Trophoblast cell (in vitro differentiated cells and primary cell): ENCODE measurements around the gene SPATC1L.

ENCODE experiments used
- DNase-seq, 2 donors: peaks; one replicate each; pipeline ENCODE4 v3.0.0-alpha.2; 2016
- H2AFZ ChIP-seq: 2 replicates; pipeline ENCODE4 v1.6.1; 2013; ENCODE audit warnings: low read length, moderate library complexity, mild to moderate bottlenecking; ENCODE audit not compliant: insufficient read depth, poor library complexity
- H2AK5ac ChIP-seq: 2 replicates; pipeline ENCODE4 v1.6.1; 2013; ENCODE audit warnings: mild to moderate bottlenecking, low read length
- H2BK120ac ChIP-seq: 2 replicates; pipeline ENCODE4 v1.6.1; 2013; ENCODE audit warnings: low read length, mild to moderate bottlenecking, moderate library complexity; ENCODE audit not compliant: insufficient read depth, poor library complexity
- H2BK12ac ChIP-seq: 2 replicates; pipeline ENCODE4 v1.6.1; 2013; ENCODE audit warnings: mild to moderate bottlenecking, low read length, moderate library complexity
- H2BK5ac ChIP-seq: 2 replicates; pipeline ENCODE4 v1.6.1; 2013; ENCODE audit warnings: low read length, low read depth, moderate library complexity, mild to moderate bottlenecking; ENCODE audit not compliant: poor library complexity
- H3K14ac ChIP-seq: 2 replicates; pipeline ENCODE4 v1.6.1; 2013; ENCODE audit warnings: mild to moderate bottlenecking, low read length
- H3K18ac ChIP-seq: 2 replicates; pipeline ENCODE4 v1.6.1; 2013; ENCODE audit warnings: mild to moderate bottlenecking, low read length
- H3K23ac ChIP-seq: 2 replicates; pipeline ENCODE4 v1.6.1; 2013; ENCODE audit warnings: low read length
- H3K27ac ChIP-seq: 2 replicates; pipeline ENCODE4 v1.5.1; 2013; ENCODE audit warnings: low read depth, mild to moderate bottlenecking, inconsistent platforms, low read length, moderate library complexity
- H3K27me3 ChIP-seq: 2 replicates; pipeline ENCODE4 v1.6.1; 2013; ENCODE audit warnings: inconsistent platforms, mild to moderate bottlenecking, low read length, moderate library complexity; ENCODE audit not compliant: insufficient read depth
- H3K36me3 ChIP-seq, 2 experiments: 1 replicate in 1 of 2; 2 replicates in 1 of 2; pipeline ENCODE4 v1.6.1; 2013; ENCODE audit warnings: low read length in 2 of 2, mild to moderate bottlenecking in 2 of 2, moderate library complexity in 1 of 2; ENCODE audit not compliant: insufficient read depth in 2 of 2, control insufficient read depth in 1 of 2
- H3K4ac ChIP-seq: 2 replicates; pipeline ENCODE4 v1.6.1; 2013; ENCODE audit warnings: low read depth, mild to moderate bottlenecking, low read length, moderate library complexity
- H3K4me1 ChIP-seq, 2 experiments: 1 replicate in 1 of 2; 2 replicates in 1 of 2; pipeline ENCODE4 v1.6.1; 2013; ENCODE audit warnings: low read length in 2 of 2, mild to moderate bottlenecking in 2 of 2, moderate library complexity in 1 of 2; ENCODE audit not compliant: insufficient read depth in 2 of 2, control insufficient read depth in 1 of 2
- H3K4me2 ChIP-seq: 2 replicates; pipeline ENCODE4 v1.6.1; 2013; ENCODE audit warnings: inconsistent platforms, mild to moderate bottlenecking, low read length, moderate library complexity
- H3K4me3 ChIP-seq: 2 replicates; pipeline ENCODE4 v1.5.1; 2013; ENCODE audit warnings: mild to moderate bottlenecking, low read depth, low read length, inconsistent platforms
- H3K79me1 ChIP-seq: one replicate; pipeline ENCODE4 v1.6.1; 2013; ENCODE audit warnings: low read length
- H3K79me2 ChIP-seq: 2 replicates; pipeline ENCODE4 v1.6.1; 2013; ENCODE audit warnings: low read length, mild to moderate bottlenecking; ENCODE audit not compliant: control insufficient read depth, insufficient read depth, poor library complexity
- H3K9ac ChIP-seq: 2 replicates; pipeline ENCODE4 v1.6.1; 2013; ENCODE audit warnings: mild to moderate bottlenecking, low read length
- H3K9me3 ChIP-seq: 2 replicates; pipeline ENCODE4 v1.6.1; 2013; ENCODE audit warnings: low read depth, mild to moderate bottlenecking, control low read depth, inconsistent platforms, low read length; ENCODE audit not compliant: insufficient read depth
- H4K12ac ChIP-seq: 2 replicates; pipeline ENCODE4 v1.6.1; 2013; ENCODE audit warnings: low read depth, mild to moderate bottlenecking, low read length, moderate library complexity
- H4K8ac ChIP-seq: 2 replicates; pipeline ENCODE4 v1.6.1; 2013; ENCODE audit warnings: low read depth, mild to moderate bottlenecking, low read length, moderate library complexity
- H4K91ac ChIP-seq: one replicate; pipeline ENCODE4 v1.6.1; 2013; ENCODE audit warnings: low read depth, mild to moderate bottlenecking, low read length, moderate library complexity
- WGBS: extraction: QIAGEN DNeasy Blood & Tissue Kit; methylation state at CpG from one replicate; pipeline ENCODE4 v1.1.7; 2013; ENCODE audit warnings: missing lambda C conversion rate; ENCODE audit not compliant: insufficient read length, insufficient coverage; ENCODE audit errors: extremely low coverage; 5-methylcytosine and 5-hydroxymethylcytosine counted together

Gene SPATC1L

DNA sequence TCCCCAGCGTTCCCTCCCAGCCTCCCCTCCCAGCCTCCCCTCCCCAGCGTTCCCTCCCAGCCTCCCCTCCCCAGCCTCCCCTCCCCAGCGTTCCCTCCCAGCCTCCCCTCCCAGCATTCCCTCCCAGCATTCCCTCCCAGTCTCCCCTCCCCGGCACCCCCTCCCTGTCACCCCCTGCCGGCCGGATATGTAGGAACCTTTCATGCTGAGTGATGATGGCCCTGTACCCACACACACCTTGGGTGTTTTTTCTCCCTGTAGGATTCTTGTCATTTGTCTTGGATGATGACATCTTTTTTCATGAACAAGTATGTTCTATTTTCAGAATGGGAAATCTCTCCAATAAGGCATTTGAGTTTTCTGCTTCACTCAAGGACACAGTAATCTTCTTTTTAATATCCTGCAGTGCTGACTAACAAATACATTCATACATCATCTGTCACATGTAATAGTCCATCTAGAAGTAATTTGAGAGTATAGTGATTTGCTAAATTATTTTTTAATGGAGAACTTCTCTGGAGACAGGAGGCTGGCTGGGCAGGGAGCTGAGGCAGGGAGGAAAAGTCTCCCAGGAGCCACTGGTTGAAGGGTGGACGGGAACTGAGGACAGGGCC lies 48.4 kb downstream of the SPATC1L start:
- H3K4me2 ChIP-seq: no peak overlapping the region
- peaks cover 7% of the 10 kb centered on the region for H3K9me3 ChIP-seq
- H4K12ac ChIP-seq: no peak overlapping the region
- no peaks in the 10 kb centered on the region for H3K27me3 ChIP-seq
- no peak overlapping the region for H3K18ac ChIP-seq
- no peak overlapping the region for H3K4ac ChIP-seq
- H2BK12ac ChIP-seq: no peak overlapping the region
- no peak overlapping the region for H3K4me3 ChIP-seq
- no peak overlapping the region for H2AFZ ChIP-seq
- H3K9ac ChIP-seq: no peak overlapping the region
- no CpG with 5 or more reads among the region's 7 CpGs for WGBS
- H2AK5ac ChIP-seq: no peak overlapping the region
- H3K27ac ChIP-seq: no peak overlapping the region
- no peak overlapping the region for H3K23ac ChIP-seq
- H4K8ac ChIP-seq: no peak overlapping the region
- no peaks in the 10 kb centered on the region for H3K4me1 ChIP-seq
- no peaks in the 10 kb centered on the region for H3K79me1 ChIP-seq
- no peak overlapping the region for H4K91ac ChIP-seq
- no peaks in the 10 kb centered on the region for H3K36me3 ChIP-seq
- H2BK120ac ChIP-seq: no peak overlapping the region
- no peak overlapping the region for H2BK5ac ChIP-seq
- no peak for DNase-seq
- H3K79me2 ChIP-seq: no peaks in the 10 kb centered on the region
- H3K14ac ChIP-seq: no peak overlapping the region

DNA sequence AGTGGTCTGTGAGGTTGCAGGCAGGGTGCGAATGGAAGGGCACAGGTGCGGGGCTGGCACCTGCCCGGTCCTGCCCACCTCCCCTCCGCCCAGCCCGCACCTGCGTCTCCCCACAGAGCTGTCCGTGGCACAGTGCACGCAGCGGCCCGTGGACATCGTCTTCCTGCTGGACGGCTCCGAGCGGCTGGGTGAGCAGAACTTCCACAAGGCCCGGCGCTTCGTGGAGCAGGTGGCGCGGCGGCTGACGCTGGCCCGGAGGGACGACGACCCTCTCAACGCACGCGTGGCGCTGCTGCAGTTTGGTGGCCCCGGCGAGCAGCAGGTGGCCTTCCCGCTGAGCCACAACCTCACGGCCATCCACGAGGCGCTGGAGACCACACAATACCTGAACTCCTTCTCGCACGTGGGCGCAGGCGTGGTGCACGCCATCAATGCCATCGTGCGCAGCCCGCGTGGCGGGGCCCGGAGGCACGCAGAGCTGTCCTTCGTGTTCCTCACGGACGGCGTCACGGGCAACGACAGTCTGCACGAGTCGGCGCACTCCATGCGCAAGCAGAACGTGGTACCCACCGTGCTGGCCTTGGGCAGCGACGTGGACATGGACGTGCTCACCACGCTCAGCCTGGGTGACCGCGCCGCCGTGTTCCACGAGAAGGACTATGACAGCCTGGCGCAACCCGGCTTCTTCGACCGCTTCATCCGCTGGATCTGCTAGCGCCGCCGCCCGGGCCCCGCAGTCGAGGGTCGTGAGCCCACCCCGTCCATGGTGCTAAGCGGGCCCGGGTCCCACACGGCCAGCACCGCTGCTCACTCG lies 52.2 kb downstream of the SPATC1L start:
- Histone ChIP-seq H2BK5ac (no peak overlapping the region), H3K23ac (no peak overlapping the region), H3K27ac (no peak overlapping the region), H4K8ac (no peak overlapping the region), H3K79me1 (no peaks in the 10 kb centered on the region), H2AK5ac (no peak overlapping the region), H4K91ac (no peak overlapping the region), H3K4me3 (no peak overlapping the region), H3K18ac (no peak overlapping the region), H3K4me1 (peaks cover 0 to 2% of the 10 kb centered on the region in 2 experiments), H4K12ac (no peak overlapping the region), H3K79me2 (no peaks in the 10 kb centered on the region), H3K9me3 (peaks cover 8% of the 10 kb centered on the region), H3K36me3 (peaks cover 4 to 8% of the 10 kb centered on the region in 2 experiments), H3K27me3 (no peaks in the 10 kb centered on the region), H3K4ac (no peak overlapping the region), H3K4me2 (no peak overlapping the region), H3K14ac (no peak overlapping the region), H3K9ac (no peak overlapping the region), H2BK120ac (no peak overlapping the region), H2AFZ (no peak overlapping the region), H2BK12ac (no peak overlapping the region)
- WGBS: no CpG with 5 or more reads among the region's 85 CpGs
- DNase-seq: no peak

DNA sequence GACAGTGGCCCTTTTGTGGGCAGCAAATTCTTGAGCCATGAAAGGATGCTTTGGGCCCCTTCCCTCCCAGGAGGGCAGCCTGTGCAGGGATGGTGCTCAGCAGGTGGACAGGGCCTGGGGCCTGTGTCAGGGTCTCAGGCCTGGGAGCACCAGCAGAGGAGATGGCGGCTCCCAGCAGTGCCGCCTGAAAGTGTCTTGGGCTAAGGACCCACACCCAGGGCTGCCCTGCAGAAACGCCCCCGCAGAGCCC lies 52.7 kb downstream of the SPATC1L start:
- H3K79me2 ChIP-seq: no peaks in the 10 kb centered on the region
- peaks cover 6 to 8% of the 10 kb centered on the region in 2 experiments for H3K36me3 ChIP-seq
- WGBS: no CpG with 5 or more reads among the region's 4 CpGs
- H4K91ac ChIP-seq: no peak overlapping the region
- H3K18ac ChIP-seq: no peak overlapping the region
- H3K4me2 ChIP-seq: no peak overlapping the region
- no peak overlapping the region for H2AFZ ChIP-seq
- no peak overlapping the region for H2BK12ac ChIP-seq
- H4K12ac ChIP-seq: no peak overlapping the region
- H2AK5ac ChIP-seq: no peak overlapping the region
- no peak overlapping the region for H4K8ac ChIP-seq
- H3K4me3 ChIP-seq: no peak overlapping the region
- DNase-seq: no peak
- H3K27ac ChIP-seq: no peak overlapping the region
- no peak overlapping the region for H3K4ac ChIP-seq
- H3K79me1 ChIP-seq: no peaks in the 10 kb centered on the region
- H3K27me3 ChIP-seq: no peaks in the 10 kb centered on the region
- H2BK5ac ChIP-seq: no peak overlapping the region
- H3K9ac ChIP-seq: no peak overlapping the region
- peaks cover 0 to 2% of the 10 kb centered on the region in 2 experiments for H3K4me1 ChIP-seq
- peaks cover 7% of the 10 kb centered on the region for H3K9me3 ChIP-seq
- no peak overlapping the region for H2BK120ac ChIP-seq
- H3K23ac ChIP-seq: no peak overlapping the region
- no peak overlapping the region for H3K14ac ChIP-seq

DNA sequence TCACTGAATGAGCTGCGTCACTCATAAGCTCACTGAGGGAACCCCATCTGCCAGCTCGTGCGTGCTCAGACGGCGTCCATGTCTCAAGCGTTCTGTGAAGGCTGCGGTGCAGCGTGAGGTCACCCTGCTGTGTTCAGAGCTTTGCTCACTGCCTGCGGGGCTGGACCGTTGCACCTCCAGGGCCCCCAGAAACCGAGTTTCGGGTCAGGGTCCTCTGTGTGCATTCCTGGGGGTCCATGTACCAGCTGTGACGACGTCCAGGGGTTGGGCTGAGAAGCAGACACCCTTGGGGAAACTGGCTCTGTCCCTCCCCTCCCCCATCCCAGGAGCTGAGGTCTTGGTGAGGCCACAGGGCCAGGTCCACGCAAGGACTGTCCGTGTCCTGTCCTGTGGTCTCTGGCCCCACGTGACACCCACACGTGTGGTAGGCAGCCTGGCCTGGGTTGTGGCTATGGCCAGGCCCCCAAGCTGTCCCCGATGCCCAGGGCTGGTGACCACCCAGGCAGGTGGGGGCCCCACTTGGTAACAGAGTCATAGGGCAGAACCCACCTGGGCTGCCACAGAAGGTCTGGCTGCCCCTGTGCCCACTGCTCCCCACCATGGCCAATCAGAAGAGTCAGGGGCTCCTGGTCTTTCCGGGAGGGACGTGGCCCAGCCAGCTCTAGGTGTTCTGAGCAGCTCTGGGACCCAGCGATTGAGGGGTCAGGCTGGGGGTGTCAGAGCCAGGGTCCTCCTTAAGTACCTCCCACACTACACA lies 53.2 kb downstream of the SPATC1L start:
- H2BK120ac ChIP-seq: no peak overlapping the region
- no peak overlapping the region for H3K27ac ChIP-seq
- H3K23ac ChIP-seq: no peak overlapping the region
- no peak overlapping the region for H4K12ac ChIP-seq
- H3K18ac ChIP-seq: no peak overlapping the region
- H4K91ac ChIP-seq: no peak overlapping the region
- H3K79me1 ChIP-seq: no peaks in the 10 kb centered on the region
- peaks cover 0 to 2% of the 10 kb centered on the region in 2 experiments for H3K4me1 ChIP-seq
- peaks cover 4% of the 10 kb centered on the region for H3K9me3 ChIP-seq
- H2AK5ac ChIP-seq: no peak overlapping the region
- no peaks in the 10 kb centered on the region for H3K27me3 ChIP-seq
- H3K4me2 ChIP-seq: no peak overlapping the region
- H4K8ac ChIP-seq: no peak overlapping the region
- no peak overlapping the region for H3K9ac ChIP-seq
- no peak overlapping the region for H2BK5ac ChIP-seq
- H2AFZ ChIP-seq: no peak overlapping the region
- H3K14ac ChIP-seq: no peak overlapping the region
- no peak overlapping the region for H3K4ac ChIP-seq
- no peak for DNase-seq
- H3K36me3 ChIP-seq: peaks cover 10% of the 10 kb centered on the region in 2 experiments
- H3K79me2 ChIP-seq: no peaks in the 10 kb centered on the region
- H3K4me3 ChIP-seq: peak overlapping the region; percentile 57
- WGBS: no CpG with 5 or more reads among the region's 22 CpGs
- no peak overlapping the region for H2BK12ac ChIP-seq
